ENCODE results near the gene KANSL1.

DNA sequence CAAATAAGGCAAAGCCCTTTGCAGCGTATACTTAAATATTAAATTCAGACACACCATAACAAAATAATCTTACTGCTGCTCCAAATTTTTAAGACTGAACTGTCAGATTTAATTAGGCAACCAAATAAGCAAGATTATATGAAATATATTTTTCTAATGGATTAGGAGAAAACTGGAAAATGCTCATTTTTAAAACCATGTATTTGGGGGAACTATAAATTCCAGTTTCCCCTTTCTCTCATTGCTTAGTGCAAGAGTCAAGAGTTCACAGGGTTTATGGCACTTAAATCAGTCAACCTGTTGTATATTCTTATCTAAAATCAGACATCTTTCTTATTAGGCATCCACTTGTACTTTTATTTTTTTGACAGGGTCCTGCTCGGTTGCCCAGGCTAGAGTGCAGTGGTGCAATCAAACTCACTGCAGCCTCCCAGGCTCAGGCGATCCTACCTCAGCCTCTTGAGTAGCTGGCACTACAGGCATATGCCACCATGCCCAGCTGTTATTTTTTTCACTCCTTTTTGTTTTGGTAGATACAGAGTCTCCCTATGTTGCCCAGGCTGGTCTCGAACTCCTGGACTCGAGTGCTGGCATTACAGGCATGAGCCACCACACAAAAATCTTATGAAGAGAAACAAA is 2.1 kb upstream of the KANSL1 start:
- TF ChIP-seq, protein P1, sequence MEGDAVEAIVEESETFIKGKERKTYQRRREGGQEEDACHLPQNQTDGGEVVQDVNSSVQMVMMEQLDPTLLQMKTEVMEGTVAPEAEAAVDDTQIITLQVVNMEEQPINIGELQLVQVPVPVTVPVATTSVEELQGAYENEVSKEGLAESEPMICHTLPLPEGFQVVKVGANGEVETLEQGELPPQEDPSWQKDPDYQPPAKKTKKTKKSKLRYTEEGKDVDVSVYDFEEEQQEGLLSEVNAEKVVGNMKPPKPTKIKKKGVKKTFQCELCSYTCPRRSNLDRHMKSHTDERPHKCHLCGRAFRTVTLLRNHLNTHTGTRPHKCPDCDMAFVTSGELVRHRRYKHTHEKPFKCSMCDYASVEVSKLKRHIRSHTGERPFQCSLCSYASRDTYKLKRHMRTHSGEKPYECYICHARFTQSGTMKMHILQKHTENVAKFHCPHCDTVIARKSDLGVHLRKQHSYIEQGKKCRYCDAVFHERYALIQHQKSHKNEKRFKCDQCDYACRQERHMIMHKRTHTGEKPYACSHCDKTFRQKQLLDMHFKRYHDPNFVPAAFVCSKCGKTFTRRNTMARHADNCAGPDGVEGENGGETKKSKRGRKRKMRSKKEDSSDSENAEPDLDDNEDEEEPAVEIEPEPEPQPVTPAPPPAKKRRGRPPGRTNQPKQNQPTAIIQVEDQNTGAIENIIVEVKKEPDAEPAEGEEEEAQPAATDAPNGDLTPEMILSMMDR (IDR thresholded peaks at IDR 0.05), result no peak
- no peak for TF ChIP-seq POLR2A (IDR thresholded peaks at IDR 0.05)
- TF ChIP-seq POLR2AphosphoS5 (IDR thresholded peaks at IDR 0.05), result no peak
